ENCODE results near the gene KLHL17.

DNA sequence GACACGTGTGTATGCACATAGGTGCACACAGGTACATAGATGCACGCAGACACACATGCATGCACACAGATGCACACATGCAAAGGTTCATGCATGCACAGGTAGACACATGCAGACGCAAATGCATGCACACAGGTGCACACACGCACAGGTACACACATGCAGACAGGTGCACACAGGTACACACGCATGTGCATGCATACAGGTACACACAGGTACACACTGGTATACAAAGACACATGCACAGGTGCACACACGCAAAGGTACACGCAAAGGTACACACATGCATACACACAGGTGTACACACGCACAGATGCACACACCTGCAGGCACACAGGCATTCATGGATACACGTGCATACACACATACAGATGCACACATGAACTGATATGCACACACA lies 10.1 kb upstream of the KLHL17 start:
- TF ChIP-seq, protein P1, sequence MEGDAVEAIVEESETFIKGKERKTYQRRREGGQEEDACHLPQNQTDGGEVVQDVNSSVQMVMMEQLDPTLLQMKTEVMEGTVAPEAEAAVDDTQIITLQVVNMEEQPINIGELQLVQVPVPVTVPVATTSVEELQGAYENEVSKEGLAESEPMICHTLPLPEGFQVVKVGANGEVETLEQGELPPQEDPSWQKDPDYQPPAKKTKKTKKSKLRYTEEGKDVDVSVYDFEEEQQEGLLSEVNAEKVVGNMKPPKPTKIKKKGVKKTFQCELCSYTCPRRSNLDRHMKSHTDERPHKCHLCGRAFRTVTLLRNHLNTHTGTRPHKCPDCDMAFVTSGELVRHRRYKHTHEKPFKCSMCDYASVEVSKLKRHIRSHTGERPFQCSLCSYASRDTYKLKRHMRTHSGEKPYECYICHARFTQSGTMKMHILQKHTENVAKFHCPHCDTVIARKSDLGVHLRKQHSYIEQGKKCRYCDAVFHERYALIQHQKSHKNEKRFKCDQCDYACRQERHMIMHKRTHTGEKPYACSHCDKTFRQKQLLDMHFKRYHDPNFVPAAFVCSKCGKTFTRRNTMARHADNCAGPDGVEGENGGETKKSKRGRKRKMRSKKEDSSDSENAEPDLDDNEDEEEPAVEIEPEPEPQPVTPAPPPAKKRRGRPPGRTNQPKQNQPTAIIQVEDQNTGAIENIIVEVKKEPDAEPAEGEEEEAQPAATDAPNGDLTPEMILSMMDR (IDR thresholded peaks at IDR 0.05), result no peak
- TF ChIP-seq POLR2A (IDR thresholded peaks at IDR 0.05) (no peak), POLR2AphosphoS5 (IDR thresholded peaks at IDR 0.05) (no peak)

All from prostate gland (tissue), 2 donors.